Liver (tissue), 9 donors: ENCODE measurements around the gene PTPRD. TPM values are rescaled to one million over a fixed set of nuclear protein-coding genes. Genes with fewer than 3 reads are reported as not detected.

ENCODE experiments used
- DNase-seq: peaks from one replicate; pipeline ENCODE4 v3.0.0-alpha.2; 2017; ENCODE audit warnings: low spot score
- H3K27ac ChIP-seq, 2 donors: one replicate each; pipeline ENCODE4 v1.7.0; 2013; ENCODE audit warnings: inconsistent platforms in 2 of 2, low read length in 2 of 2, control low read depth in 1 of 2, low read depth in 1 of 2, mild to moderate bottlenecking in 1 of 2
- H3K27me3 ChIP-seq, 4 donors: one replicate each; pipeline versions ENCODE4 v1.6.1 to v1.7.0; 2013; ENCODE audit warnings: low read length in 3 of 4, inconsistent platforms in 1 of 4, mild to moderate bottlenecking in 1 of 4, moderate library complexity in 1 of 4; ENCODE audit not compliant: control insufficient read depth in 4 of 4, insufficient read depth in 4 of 4
- H3K36me3 ChIP-seq, 4 donors: one replicate each; pipeline versions ENCODE4 v1.6.1 to v1.7.0; 2013; ENCODE audit warnings: low read length in 3 of 4, mild to moderate bottlenecking in 3 of 4, low read depth in 1 of 4, moderate library complexity in 1 of 4; ENCODE audit not compliant: control insufficient read depth in 4 of 4, insufficient read depth in 3 of 4
- H3K4me1 ChIP-seq, 4 donors: one replicate each; pipeline versions ENCODE4 v1.6.1 to v1.7.0; 2013; ENCODE audit warnings: low read length in 3 of 4, mild to moderate bottlenecking in 3 of 4, moderate library complexity in 1 of 4; ENCODE audit not compliant: control insufficient read depth in 4 of 4, insufficient read depth in 4 of 4
- H3K4me3 ChIP-seq, 3 donors: one replicate each; pipeline versions ENCODE4 v1.6.1 to v1.7.0; 2013; ENCODE audit warnings: low read length in 3 of 3, control low read depth in 1 of 3, low read depth in 1 of 3, mild to moderate bottlenecking in 1 of 3
- H3K9ac ChIP-seq, 2 donors: one replicate each; pipeline ENCODE4 v1.7.0; 2013; ENCODE audit warnings: low read length in 2 of 2, mild to moderate bottlenecking in 2 of 2, moderate library complexity in 2 of 2, control low read depth in 1 of 2, low read depth in 1 of 2
- H3K9me3 ChIP-seq, 4 donors: one replicate each; pipeline versions ENCODE4 v1.6.1 to v1.7.0; 2013; ENCODE audit warnings: low read length in 3 of 4; ENCODE audit not compliant: control insufficient read depth in 4 of 4
- EGR1 ChIP-seq, 2 donors: IDR thresholded peaks; 2 replicates each; pipeline ENCODE4 v1.6.1; 2016 to 2018; ENCODE audit warnings: antibody characterized with exemption in 2 of 2, low read depth in 2 of 2
- FOXA1 ChIP-seq: IDR thresholded peaks from 2 replicates; pipeline ENCODE4 v1.6.1; 2016; ENCODE audit warnings: antibody characterized with exemption
- FOXA2 ChIP-seq: IDR thresholded peaks from 2 replicates; pipeline ENCODE4 v1.6.1; 2016; ENCODE audit warnings: antibody characterized with exemption
- GABPA ChIP-seq, 2 donors: IDR thresholded peaks in 1 of 2; conservative IDR thresholded peaks in 1 of 2; 2 replicates each; pipeline ENCODE4 v1.6.1; 2016; ENCODE audit warnings: antibody characterized with exemption in 2 of 2, mild to moderate bottlenecking in 1 of 2, moderate library complexity in 1 of 2
- HNF4A ChIP-seq, 2 donors: conservative IDR thresholded peaks; 2 replicates each; pipeline ENCODE4 v1.6.1; 2016; ENCODE audit warnings: antibody characterized with exemption in 2 of 2, mild to moderate bottlenecking in 2 of 2
- HNF4G ChIP-seq: IDR thresholded peaks from 2 replicates; pipeline ENCODE4 v1.6.1; 2016; ENCODE audit warnings: antibody characterized with exemption
- JUND ChIP-seq, 2 donors: IDR thresholded peaks; 2 replicates each; pipeline ENCODE4 v1.6.1; 2016; ENCODE audit warnings: antibody characterized with exemption in 2 of 2
- NR2F2 ChIP-seq: IDR thresholded peaks from 2 replicates; pipeline ENCODE4 v1.6.1; 2016; ENCODE audit warnings: antibody characterized with exemption
- TAF1 ChIP-seq: conservative IDR thresholded peaks from 2 replicates; pipeline ENCODE4 v1.6.1; 2016; ENCODE audit warnings: antibody characterized with exemption, mild to moderate bottlenecking
- YY1 ChIP-seq: IDR thresholded peaks from 2 replicates; pipeline ENCODE4 v1.6.1; 2016; ENCODE audit warnings: antibody characterized with exemption, mild to moderate bottlenecking
- WGBS: extraction: QIAGEN DNeasy Blood & Tissue Kit; methylation state at CpG from one replicate; pipeline ENCODE4 v1.1.7; 2013; 5-methylcytosine and 5-hydroxymethylcytosine counted together
- polyA plus RNA-seq, 2 donors: library from polyadenylated mRNA; stranded (reverse) in 1 of 2; unstranded in 1 of 2; fragments of 200-250 nt in 1 of 2; fragments of >200 nt in 1 of 2; fragmentation: Nextera tagmentation in 1 of 2; extraction: Ambion mirVana in 1 of 2; gene quantifications; one replicate each; pipeline versions ENCODE4 v1.2.1 to v1.2.3, GENCODE V29; 2013 to 2015
- total RNA-seq, 2 donors: library from RNA; depleted of rRNA; stranded (reverse); fragments of >200 nt; gene quantifications; one replicate each; pipeline ENCODE4 v1.2.3, GENCODE V29; 2014
- TF ChIP-seq, protein P1 (sequence below): IDR thresholded peaks from 2 replicates; pipeline ENCODE4 v1.6.1; 2016; ENCODE audit warnings: antibody characterized with exemption
- TF ChIP-seq, protein P2 (sequence below): IDR thresholded peaks from 2 replicates; pipeline ENCODE4 v1.6.1; 2016; ENCODE audit warnings: antibody characterized with exemption
- TF ChIP-seq, protein P3 (sequence below): IDR thresholded peaks from 2 replicates; pipeline ENCODE4 v1.6.1; 2016; ENCODE audit warnings: antibody characterized with exemption, mild to moderate bottlenecking
- donor health status: healthy.
- donor health status: healthy.
- donor health status: healthy.
- donor health status: healthy.
- donor health status: healthy.

The PTPRD gene
- total and polyA plus RNA-seq, 4 donors = 0.78 to 34.2 (median 4.7) TPM

- TF ChIP-seq, protein P1, sequence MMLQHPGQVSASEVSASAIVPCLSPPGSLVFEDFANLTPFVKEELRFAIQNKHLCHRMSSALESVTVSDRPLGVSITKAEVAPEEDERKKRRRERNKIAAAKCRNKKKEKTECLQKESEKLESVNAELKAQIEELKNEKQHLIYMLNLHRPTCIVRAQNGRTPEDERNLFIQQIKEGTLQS = no peak
- TF ChIP-seq, protein P2, sequence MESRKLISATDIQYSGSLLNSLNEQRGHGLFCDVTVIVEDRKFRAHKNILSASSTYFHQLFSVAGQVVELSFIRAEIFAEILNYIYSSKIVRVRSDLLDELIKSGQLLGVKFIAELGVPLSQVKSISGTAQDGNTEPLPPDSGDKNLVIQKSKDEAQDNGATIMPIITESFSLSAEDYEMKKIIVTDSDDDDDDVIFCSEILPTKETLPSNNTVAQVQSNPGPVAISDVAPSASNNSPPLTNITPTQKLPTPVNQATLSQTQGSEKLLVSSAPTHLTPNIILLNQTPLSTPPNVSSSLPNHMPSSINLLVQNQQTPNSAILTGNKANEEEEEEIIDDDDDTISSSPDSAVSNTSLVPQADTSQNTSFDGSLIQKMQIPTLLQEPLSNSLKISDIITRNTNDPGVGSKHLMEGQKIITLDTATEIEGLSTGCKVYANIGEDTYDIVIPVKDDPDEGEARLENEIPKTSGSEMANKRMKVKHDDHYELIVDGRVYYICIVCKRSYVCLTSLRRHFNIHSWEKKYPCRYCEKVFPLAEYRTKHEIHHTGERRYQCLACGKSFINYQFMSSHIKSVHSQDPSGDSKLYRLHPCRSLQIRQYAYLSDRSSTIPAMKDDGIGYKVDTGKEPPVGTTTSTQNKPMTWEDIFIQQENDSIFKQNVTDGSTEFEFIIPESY = no peak
These were observed 1803.1 kb downstream of the PTPRD start (continued) for GRCh38 chr9:8809741-8810140.

GRCh38 chr9:8806150-8806549 is 1806.7 kb downstream of the PTPRD start:
- WGBS = 92% methylated on average over 2 of the region's 2 CpGs
- Histone ChIP-seq H3K4me1 (peaks cover 0 to 4% (median 1%) of the 10 kb centered on the region in 4 donors), H3K4me3 (no peak overlapping the region), H3K36me3 (no peaks in the 10 kb centered on the region), H3K27me3 (no peaks in the 10 kb centered on the region), H3K9ac (no peak overlapping the region), H3K9me3 (no peaks in the 10 kb centered on the region), H3K27ac (no peak overlapping the region)
- TF ChIP-seq JUND (IDR thresholded peaks at IDR 0.05) (no peak), FOXA1 (no peak), HNF4G (no peak), TAF1 (no peak), HNF4A (conservative IDR thresholded peaks at IDR 0.05) (no peak), EGR1 (IDR thresholded peaks at IDR 0.05; ENCODE audit: low read depth in 2 of 2) (no peak), YY1 (no peak), GABPA (IDR thresholded peaks at IDR 0.05 in 1 of 2, conservative IDR thresholded peaks at IDR 0.05 in 1 of 2) (no peak), FOXA2 (no peak), NR2F2 (no peak)
- TF ChIP-seq, protein P2 = no peak
- TF ChIP-seq, protein P3, sequence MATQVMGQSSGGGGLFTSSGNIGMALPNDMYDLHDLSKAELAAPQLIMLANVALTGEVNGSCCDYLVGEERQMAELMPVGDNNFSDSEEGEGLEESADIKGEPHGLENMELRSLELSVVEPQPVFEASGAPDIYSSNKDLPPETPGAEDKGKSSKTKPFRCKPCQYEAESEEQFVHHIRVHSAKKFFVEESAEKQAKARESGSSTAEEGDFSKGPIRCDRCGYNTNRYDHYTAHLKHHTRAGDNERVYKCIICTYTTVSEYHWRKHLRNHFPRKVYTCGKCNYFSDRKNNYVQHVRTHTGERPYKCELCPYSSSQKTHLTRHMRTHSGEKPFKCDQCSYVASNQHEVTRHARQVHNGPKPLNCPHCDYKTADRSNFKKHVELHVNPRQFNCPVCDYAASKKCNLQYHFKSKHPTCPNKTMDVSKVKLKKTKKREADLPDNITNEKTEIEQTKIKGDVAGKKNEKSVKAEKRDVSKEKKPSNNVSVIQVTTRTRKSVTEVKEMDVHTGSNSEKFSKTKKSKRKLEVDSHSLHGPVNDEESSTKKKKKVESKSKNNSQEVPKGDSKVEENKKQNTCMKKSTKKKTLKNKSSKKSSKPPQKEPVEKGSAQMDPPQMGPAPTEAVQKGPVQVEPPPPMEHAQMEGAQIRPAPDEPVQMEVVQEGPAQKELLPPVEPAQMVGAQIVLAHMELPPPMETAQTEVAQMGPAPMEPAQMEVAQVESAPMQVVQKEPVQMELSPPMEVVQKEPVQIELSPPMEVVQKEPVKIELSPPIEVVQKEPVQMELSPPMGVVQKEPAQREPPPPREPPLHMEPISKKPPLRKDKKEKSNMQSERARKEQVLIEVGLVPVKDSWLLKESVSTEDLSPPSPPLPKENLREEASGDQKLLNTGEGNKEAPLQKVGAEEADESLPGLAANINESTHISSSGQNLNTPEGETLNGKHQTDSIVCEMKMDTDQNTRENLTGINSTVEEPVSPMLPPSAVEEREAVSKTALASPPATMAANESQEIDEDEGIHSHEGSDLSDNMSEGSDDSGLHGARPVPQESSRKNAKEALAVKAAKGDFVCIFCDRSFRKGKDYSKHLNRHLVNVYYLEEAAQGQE = no peak
- no peak for DNase-seq

DNA sequence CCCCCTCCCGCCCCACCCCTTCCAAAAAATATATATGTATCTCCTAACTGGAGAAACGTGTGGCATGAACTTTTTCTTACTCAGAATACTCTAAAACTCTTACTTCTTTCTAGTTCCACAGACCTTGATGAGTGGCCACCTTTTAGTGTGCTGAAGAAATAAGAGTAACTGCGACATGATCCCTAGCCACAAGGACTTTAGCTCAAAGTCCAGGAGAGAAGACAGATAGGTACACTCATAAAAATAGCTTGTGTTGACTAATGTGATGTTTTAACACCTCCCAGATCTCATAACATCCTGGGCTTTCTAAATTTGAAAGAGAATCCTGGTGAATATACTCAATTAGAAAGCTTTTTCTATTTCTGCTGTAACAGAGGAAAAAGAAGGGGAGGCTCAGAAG is 1808.2 kb downstream of the PTPRD start:
- TF ChIP-seq GABPA (IDR thresholded peaks at IDR 0.05 in 1 of 2, conservative IDR thresholded peaks at IDR 0.05 in 1 of 2) (no peak), HNF4A (conservative IDR thresholded peaks at IDR 0.05) (peak in 1 of 2 donors; percentile 23), HNF4G (no peak), JUND (IDR thresholded peaks at IDR 0.05) (no peak)
- TF ChIP-seq, protein P3 = no peak
- DNase-seq = no peak
- Histone ChIP-seq H3K27me3 (no peaks in the 10 kb centered on the region), H3K9me3 (no peaks in the 10 kb centered on the region), H3K4me3 (no peak overlapping the region), H3K9ac (no peak overlapping the region), H3K27ac (no peak overlapping the region), H3K4me1 (peaks cover 0 to 4% (median 1%) of the 10 kb centered on the region in 4 donors), H3K36me3 (no peaks in the 10 kb centered on the region)
- WGBS = 74% methylated on average over 3 of the region's 3 CpGs
